ENCODE measurements around the gene LDLRAD4. TPM values are rescaled to one million over a fixed set of nuclear protein-coding genes. Genes with fewer than 3 reads are reported as not detected.
A peak's percentile ranks its signal among the peaks of the same experiment; 100 is the strongest.

LDLRAD4 gene
- total RNA-seq, 1 donor, result under 0.01 TPM

- TF ChIP-seq CTCF (IDR thresholded peaks at IDR 0.05; ENCODE audit: extremely low read depth, low read depth, low read length), result no peak
- no peaks in the 10 kb centered on the region for H3K79me2 ChIP-seq (ENCODE audit: insufficient read depth, low read length)
These were observed 198.3 kb downstream of the LDLRAD4 start for GRCh38 chr18:13416848-13417247.

GRCh38 chr18:13418013-13418710 is 199.6 kb downstream of the LDLRAD4 start:
- DNase-seq (ENCODE audit: insufficient read length, low spot score, missing footprints), result peak; percentile 17

More at GRCh38 chr18:13416848-13417247, 198.3 kb downstream of the LDLRAD4 start:
- Histone ChIP-seq H3K27ac (ENCODE audit: low read depth, low read length) (no peak overlapping the region), H4K20me1 (ENCODE audit: insufficient read depth, low read length) (no peaks in the 10 kb centered on the region), H3K27me3 (ENCODE audit: insufficient read depth, low read length) (peaks cover 5% of the 10 kb centered on the region), H3K4me3 (ENCODE audit: insufficient read depth, low read length) (no peak overlapping the region), H3K4me1 (ENCODE audit: insufficient read depth, low read length) (no peaks in the 10 kb centered on the region), H3K36me3 (ENCODE audit: insufficient read depth, low read length) (no peaks in the 10 kb centered on the region), H2AFZ (ENCODE audit: low read length) (no peak overlapping the region), H3K9me3 (ENCODE audit: low read depth, low read length) (peaks cover 4% of the 10 kb centered on the region), H3K4me2 (ENCODE audit: insufficient read depth, low read length) (no peak overlapping the region)
- peak; percentile 52 for DNase-seq (ENCODE audit: insufficient read length, low spot score, missing footprints)

GRCh38 chr18:13420969-13421686 is 202.6 kb downstream of the LDLRAD4 start:
- Histone ChIP-seq H3K27ac (ENCODE audit: low read depth, low read length) (no peak overlapping the region), H4K20me1 (ENCODE audit: insufficient read depth, low read length) (no peaks in the 10 kb centered on the region), H3K36me3 (ENCODE audit: insufficient read depth, low read length) (no peaks in the 10 kb centered on the region), H3K79me2 (ENCODE audit: insufficient read depth, low read length) (no peaks in the 10 kb centered on the region), H3K9me3 (ENCODE audit: low read depth, low read length) (no peaks in the 10 kb centered on the region), H3K27me3 (ENCODE audit: insufficient read depth, low read length) (peaks cover 2% of the 10 kb centered on the region), H3K4me3 (ENCODE audit: insufficient read depth, low read length) (no peak overlapping the region), H3K4me1 (ENCODE audit: insufficient read depth, low read length) (no peaks in the 10 kb centered on the region), H2AFZ (ENCODE audit: low read length) (no peak overlapping the region), H3K4me2 (ENCODE audit: insufficient read depth, low read length) (no peak overlapping the region)
- peak; percentile 42 for DNase-seq (ENCODE audit: insufficient read length, low spot score, missing footprints)
- no peak for TF ChIP-seq CTCF (IDR thresholded peaks at IDR 0.05; ENCODE audit: extremely low read depth, low read depth, low read length)

More at GRCh38 chr18:13418013-13418710, 199.6 kb downstream of the LDLRAD4 start:
- Histone ChIP-seq H4K20me1 (ENCODE audit: insufficient read depth, low read length) (no peaks in the 10 kb centered on the region), H3K4me2 (ENCODE audit: insufficient read depth, low read length) (no peak overlapping the region), H3K4me1 (ENCODE audit: insufficient read depth, low read length) (no peaks in the 10 kb centered on the region), H2AFZ (ENCODE audit: low read length) (no peak overlapping the region), H3K79me2 (ENCODE audit: insufficient read depth, low read length) (no peaks in the 10 kb centered on the region), H3K27ac (ENCODE audit: low read depth, low read length) (no peak overlapping the region), H3K9me3 (ENCODE audit: low read depth, low read length) (no peaks in the 10 kb centered on the region), H3K36me3 (ENCODE audit: insufficient read depth, low read length) (no peaks in the 10 kb centered on the region), H3K4me3 (ENCODE audit: insufficient read depth, low read length) (no peak overlapping the region), H3K27me3 (ENCODE audit: insufficient read depth, low read length) (peaks cover 5% of the 10 kb centered on the region)
- no peak for TF ChIP-seq CTCF (IDR thresholded peaks at IDR 0.05; ENCODE audit: extremely low read depth, low read depth, low read length)

- Histone ChIP-seq H3K4me3 (ENCODE audit: insufficient read depth, low read length) (no peak overlapping the region), H3K36me3 (ENCODE audit: insufficient read depth, low read length) (no peaks in the 10 kb centered on the region), H3K9me3 (ENCODE audit: low read depth, low read length) (no peaks in the 10 kb centered on the region), H2AFZ (ENCODE audit: low read length) (no peak overlapping the region), H3K27ac (ENCODE audit: low read depth, low read length) (no peak overlapping the region), H3K79me2 (ENCODE audit: insufficient read depth, low read length) (no peaks in the 10 kb centered on the region), H3K27me3 (ENCODE audit: insufficient read depth, low read length) (no peaks in the 10 kb centered on the region), H3K4me1 (ENCODE audit: insufficient read depth, low read length) (no peaks in the 10 kb centered on the region), H3K4me2 (ENCODE audit: insufficient read depth, low read length) (no peak overlapping the region), H4K20me1 (ENCODE audit: insufficient read depth, low read length) (no peaks in the 10 kb centered on the region)
- DNase-seq (ENCODE audit: insufficient read length, low spot score, missing footprints), result no peak
- TF ChIP-seq CTCF (IDR thresholded peaks at IDR 0.05; ENCODE audit: extremely low read depth, low read depth, low read length), result no peak
These were observed 204.1 kb downstream of the LDLRAD4 start for GRCh38 chr18:13422541-13423147.
